CD4-positive, CD25-positive, alpha-beta regulatory T cell (primary cell): Measurements from ENCODE around the gene FHAD1. TPM values are rescaled to one million over a fixed set of nuclear protein-coding genes. Genes with fewer than 3 reads are reported as not detected.

Experiments
- ATAC-seq, 2 donors: fragments of 150-1000 bp; cut with Tn5 transposase; one replicate each; pipeline ENCODE4 v1.10.0; 2021; ENCODE audit warnings: low read depth in 2 of 2, moderate number of reproducible peaks in 2 of 2, moderate library complexity in 1 of 2
- DNase-seq, 3 donors: peaks; one replicate each; pipeline versions ENCODE4 v3.0.0 to v3.0.0-alpha.2; 2012 to 2022; ENCODE audit warnings: mixed read lengths in 1 of 3
- H3K27ac ChIP-seq: one replicate; pipeline ENCODE4 v1.7.0; 2013; ENCODE audit warnings: mild to moderate bottlenecking, low read length; ENCODE audit not compliant: insufficient read depth, poor library complexity, severe bottlenecking
- H3K27me3 ChIP-seq: one replicate; pipeline ENCODE4 v1.7.0; 2013; ENCODE audit warnings: low read length; ENCODE audit not compliant: control insufficient read depth, insufficient read depth
- H3K36me3 ChIP-seq: one replicate; pipeline ENCODE4 v1.7.0; 2013; ENCODE audit warnings: mild to moderate bottlenecking, low read length, moderate library complexity; ENCODE audit not compliant: control insufficient read depth, insufficient read depth
- H3K4me1 ChIP-seq: 2 replicates; pipeline ENCODE4 v1.7.0; 2013; ENCODE audit warnings: mild to moderate bottlenecking, low read length; ENCODE audit not compliant: insufficient read depth, control insufficient read depth, poor library complexity, severe bottlenecking
- H3K4me3 ChIP-seq: one replicate; pipeline ENCODE4 v1.7.0; 2013; ENCODE audit warnings: low read depth, mild to moderate bottlenecking, low read length, moderate library complexity
- H3K9me3 ChIP-seq, 2 experiments: 1 replicate in 1 of 2; 2 replicates in 1 of 2; pipeline ENCODE4 v1.7.0; 2013; ENCODE audit warnings: low read length in 2 of 2, mild to moderate bottlenecking in 1 of 2, moderate library complexity in 1 of 2; ENCODE audit not compliant: control insufficient read depth in 2 of 2
- H3K27ac Mint-ChIP-seq, 3 donors: one replicate each; pipeline ENCODE4 v1.8.0; 2020 to 2022; ENCODE audit warnings: mild to moderate bottlenecking in 3 of 3, mixed read lengths in 3 of 3, moderate library complexity in 2 of 3
- H3K27me3 Mint-ChIP-seq: one replicate; pipeline ENCODE4 v1.8.0; 2022; ENCODE audit warnings: mild to moderate bottlenecking, mixed read lengths
- H3K36me3 Mint-ChIP-seq: one replicate; pipeline ENCODE4 v1.8.0; 2020; ENCODE audit warnings: mixed read lengths
- H3K4me1 Mint-ChIP-seq, 4 donors: one replicate each; pipeline ENCODE4 v1.8.0; 2020 to 2022; ENCODE audit warnings: mixed read lengths in 4 of 4, mild to moderate bottlenecking in 1 of 4
- H3K4me3 Mint-ChIP-seq, 4 donors: one replicate each; pipeline ENCODE4 v1.8.0; 2020 to 2022; ENCODE audit warnings: mild to moderate bottlenecking in 4 of 4, mixed read lengths in 4 of 4, moderate library complexity in 3 of 4
- H3K9me3 Mint-ChIP-seq, 7 donors: one replicate each; pipeline ENCODE4 v1.8.0; 2020 to 2022; ENCODE audit warnings: mixed read lengths in 7 of 7, mild to moderate bottlenecking in 3 of 7, moderate library complexity in 2 of 7
- polyA plus RNA-seq, 4 donors: library from polyadenylated mRNA; unstranded; fragments of 300-500 nt; fragmentation: Illumina TruSeq; gene quantifications; one replicate each; pipeline ENCODE4 v1.2.3, GENCODE V29; 2021
- total RNA-seq: library from RNA; stranded (reverse); gene quantifications from one replicate; pipeline ENCODE4 v1.2.3, GENCODE V29; 2022

Gene FHAD1
- total and polyA plus RNA-seq, 5 donors from 2014 or later = not detected

- Mint-ChIP-seq H3K4me3 (no peak overlapping the region), H3K9me3 (no peaks in the 10 kb centered on the region), H3K36me3 (no peaks in the 10 kb centered on the region), H3K27me3 (peaks cover 9% of the 10 kb centered on the region), H3K4me1 (no peaks in the 10 kb centered on the region), H3K27ac (no peak overlapping the region)
- Histone ChIP-seq H3K9me3 (no peaks in the 10 kb centered on the region), H3K27me3 (no peaks in the 10 kb centered on the region), H3K27ac (no peak overlapping the region), H3K36me3 (no peaks in the 10 kb centered on the region), H3K4me3 (no peak overlapping the region), H3K4me1 (no peaks in the 10 kb centered on the region)
- DNase-seq (no peak), ATAC-seq (no peak)
Observed at GRCh38 chr1:15206418-15207030, 40.5 kb upstream of the FHAD1 start.

GRCh38 chr1:15207031-15207828, 39.8 kb upstream of the FHAD1 start:
- no peak overlapping the region for H3K27ac Mint-ChIP-seq
- H3K36me3 ChIP-seq = no peaks in the 10 kb centered on the region

GRCh38 chr1:15207829-15208429, 39.1 kb upstream of the FHAD1 start:
- no peaks in the 10 kb centered on the region for H3K36me3 ChIP-seq
- H3K9me3 Mint-ChIP-seq = no peaks in the 10 kb centered on the region
- H3K4me1 Mint-ChIP-seq = no peaks in the 10 kb centered on the region
- H3K4me1 ChIP-seq = no peaks in the 10 kb centered on the region
- no peaks in the 10 kb centered on the region for H3K9me3 ChIP-seq
- DNase-seq (no peak), ATAC-seq (no peak)
- H3K36me3 Mint-ChIP-seq = no peaks in the 10 kb centered on the region
- no peak overlapping the region for H3K4me3 ChIP-seq
- peaks cover 3% of the 10 kb centered on the region for H3K27me3 ChIP-seq
- no peak overlapping the region for H3K27ac ChIP-seq
- H3K27me3 Mint-ChIP-seq = peaks cover 14% of the 10 kb centered on the region
- no peak overlapping the region for H3K4me3 Mint-ChIP-seq
- no peak overlapping the region for H3K27ac Mint-ChIP-seq

More at GRCh38 chr1:15207031-15207828, 39.8 kb upstream of the FHAD1 start:
- Histone ChIP-seq H3K27ac (no peak overlapping the region), H3K4me3 (no peak overlapping the region), H3K9me3 (no peaks in the 10 kb centered on the region), H3K27me3 (no peaks in the 10 kb centered on the region), H3K4me1 (no peaks in the 10 kb centered on the region)
- ATAC-seq (no peak), DNase-seq (no peak)
- Mint-ChIP-seq H3K9me3 (no peaks in the 10 kb centered on the region), H3K4me1 (no peaks in the 10 kb centered on the region), H3K27me3 (peaks cover 9% of the 10 kb centered on the region), H3K36me3 (no peaks in the 10 kb centered on the region), H3K4me3 (no peak overlapping the region)

GRCh38 chr1:15210651-15211375, 36.2 kb upstream of the FHAD1 start:
- no peak overlapping the region for H3K4me3 ChIP-seq
- peak overlapping the region in 1 of 4 donors; percentile 21 for H3K4me3 Mint-ChIP-seq
- DNase-seq (no peak), ATAC-seq (no peak)
- peaks cover 3% of the 10 kb centered on the region for H3K27me3 ChIP-seq
- no peaks in the 10 kb centered on the region for H3K36me3 ChIP-seq
- no peaks in the 10 kb centered on the region for H3K9me3 ChIP-seq
- H3K36me3 Mint-ChIP-seq = no peaks in the 10 kb centered on the region
- no peaks in the 10 kb centered on the region for H3K9me3 Mint-ChIP-seq
- no peaks in the 10 kb centered on the region for H3K4me1 ChIP-seq
- peaks cover 14% of the 10 kb centered on the region for H3K27me3 Mint-ChIP-seq
- no peaks in the 10 kb centered on the region for H3K4me1 Mint-ChIP-seq
- H3K27ac Mint-ChIP-seq = no peak overlapping the region
- H3K27ac ChIP-seq = no peak overlapping the region

GRCh38 chr1:15211424-15211823, 35.6 kb upstream of the FHAD1 start:
- Mint-ChIP-seq H3K27me3 (peaks cover 14% of the 10 kb centered on the region), H3K4me3 (no peak overlapping the region), H3K9me3 (no peaks in the 10 kb centered on the region), H3K4me1 (no peaks in the 10 kb centered on the region), H3K36me3 (no peaks in the 10 kb centered on the region), H3K27ac (no peak overlapping the region)
- H3K36me3 ChIP-seq = no peaks in the 10 kb centered on the region
- H3K9me3 ChIP-seq = no peaks in the 10 kb centered on the region
- H3K4me3 ChIP-seq = no peak overlapping the region
- H3K27me3 ChIP-seq = peaks cover 3% of the 10 kb centered on the region
- DNase-seq (no peak), ATAC-seq (no peak)
- no peak overlapping the region for H3K27ac ChIP-seq
- H3K4me1 ChIP-seq = no peaks in the 10 kb centered on the region

GRCh38 chr1:15212216-15212953, 34.6 kb upstream of the FHAD1 start:
- Mint-ChIP-seq H3K27me3 (peaks cover 19% of the 10 kb centered on the region), H3K9me3 (peaks cover 0 to 2% (median 0%) of the 10 kb centered on the region in 7 donors), H3K4me1 (no peaks in the 10 kb centered on the region), H3K27ac (no peak overlapping the region), H3K36me3 (no peaks in the 10 kb centered on the region), H3K4me3 (no peak overlapping the region)
- DNase-seq (no peak), ATAC-seq (no peak)
- H3K4me1 ChIP-seq = no peaks in the 10 kb centered on the region
- H3K9me3 ChIP-seq = no peaks in the 10 kb centered on the region
- no peak overlapping the region for H3K4me3 ChIP-seq
- peaks cover 3% of the 10 kb centered on the region for H3K27me3 ChIP-seq
- H3K27ac ChIP-seq = no peak overlapping the region
- no peaks in the 10 kb centered on the region for H3K36me3 ChIP-seq

GRCh38 chr1:15212954-15213291, 34.1 kb upstream of the FHAD1 start:
- Mint-ChIP-seq H3K4me3 (no peak overlapping the region), H3K9me3 (peaks cover 0 to 2% (median 0%) of the 10 kb centered on the region in 7 donors), H3K27me3 (peaks cover 15% of the 10 kb centered on the region), H3K27ac (no peak overlapping the region), H3K36me3 (no peaks in the 10 kb centered on the region), H3K4me1 (no peaks in the 10 kb centered on the region)
- Histone ChIP-seq H3K9me3 (no peaks in the 10 kb centered on the region), H3K4me1 (no peaks in the 10 kb centered on the region), H3K36me3 (no peaks in the 10 kb centered on the region), H3K27me3 (peaks cover 3% of the 10 kb centered on the region), H3K27ac (no peak overlapping the region), H3K4me3 (no peak overlapping the region)
- DNase-seq (no peak), ATAC-seq (no peak)
